ENCODE measurements around the gene TBC1D1.

Gene TBC1D1

DNA sequence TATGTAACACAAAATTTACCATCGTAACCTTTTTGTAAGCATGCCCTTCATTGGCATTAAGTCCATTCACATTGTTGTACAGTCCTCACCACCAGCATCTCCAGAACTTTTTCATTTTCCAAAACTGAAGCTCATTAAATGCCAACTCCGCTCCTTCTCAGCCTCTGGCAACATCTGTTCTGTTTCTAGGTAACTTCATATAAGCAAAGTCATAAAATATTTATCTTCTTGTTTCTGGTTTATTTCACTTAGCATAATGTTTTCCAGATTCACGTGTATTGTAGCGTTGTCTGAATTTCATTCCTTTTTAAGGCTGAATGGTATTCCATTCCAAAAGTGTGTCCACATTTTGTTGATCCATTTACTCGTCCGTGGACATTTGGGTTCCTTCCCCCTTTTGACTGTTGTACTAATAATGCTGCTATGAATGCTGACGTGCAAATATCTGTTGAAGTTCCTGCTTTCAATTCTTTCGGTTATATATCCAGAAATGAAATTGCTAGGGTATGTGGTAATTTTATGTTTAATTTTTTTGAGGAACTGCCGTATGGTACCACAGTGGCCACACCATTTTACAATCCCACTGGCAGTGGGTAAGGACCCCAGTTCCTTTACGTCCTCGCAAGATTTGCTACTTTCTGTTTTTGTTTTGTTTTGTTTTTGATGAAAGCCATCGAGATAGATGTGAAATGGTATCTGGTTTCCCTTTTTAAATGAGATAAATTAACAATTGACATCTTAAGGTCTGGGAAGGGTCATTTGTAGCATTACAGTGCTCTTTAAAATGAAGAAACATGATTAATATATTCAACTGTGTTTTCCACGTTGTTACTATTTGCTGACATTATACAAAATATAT lies 132.7 kb downstream of the TBC1D1 start:
- TF ChIP-seq FOXP2 (optimal IDR thresholded peaks at IDR 0.05; ENCODE audit: borderline replicate concordance, extremely low read depth, extremely low read length, insufficient read depth) (no peak), SIN3A (IDR thresholded peaks at IDR 0.05; ENCODE audit: borderline replicate concordance, insufficient read depth, low read length) (no peak), POLR2AphosphoS5 (IDR thresholded peaks at IDR 0.05; ENCODE audit: low read depth, low read length) (no peak), TAF1 (IDR thresholded peaks at IDR 0.05; ENCODE audit: borderline replicate concordance, insufficient read depth, low read length) (no peak)
- TF ChIP-seq, protein P1, sequence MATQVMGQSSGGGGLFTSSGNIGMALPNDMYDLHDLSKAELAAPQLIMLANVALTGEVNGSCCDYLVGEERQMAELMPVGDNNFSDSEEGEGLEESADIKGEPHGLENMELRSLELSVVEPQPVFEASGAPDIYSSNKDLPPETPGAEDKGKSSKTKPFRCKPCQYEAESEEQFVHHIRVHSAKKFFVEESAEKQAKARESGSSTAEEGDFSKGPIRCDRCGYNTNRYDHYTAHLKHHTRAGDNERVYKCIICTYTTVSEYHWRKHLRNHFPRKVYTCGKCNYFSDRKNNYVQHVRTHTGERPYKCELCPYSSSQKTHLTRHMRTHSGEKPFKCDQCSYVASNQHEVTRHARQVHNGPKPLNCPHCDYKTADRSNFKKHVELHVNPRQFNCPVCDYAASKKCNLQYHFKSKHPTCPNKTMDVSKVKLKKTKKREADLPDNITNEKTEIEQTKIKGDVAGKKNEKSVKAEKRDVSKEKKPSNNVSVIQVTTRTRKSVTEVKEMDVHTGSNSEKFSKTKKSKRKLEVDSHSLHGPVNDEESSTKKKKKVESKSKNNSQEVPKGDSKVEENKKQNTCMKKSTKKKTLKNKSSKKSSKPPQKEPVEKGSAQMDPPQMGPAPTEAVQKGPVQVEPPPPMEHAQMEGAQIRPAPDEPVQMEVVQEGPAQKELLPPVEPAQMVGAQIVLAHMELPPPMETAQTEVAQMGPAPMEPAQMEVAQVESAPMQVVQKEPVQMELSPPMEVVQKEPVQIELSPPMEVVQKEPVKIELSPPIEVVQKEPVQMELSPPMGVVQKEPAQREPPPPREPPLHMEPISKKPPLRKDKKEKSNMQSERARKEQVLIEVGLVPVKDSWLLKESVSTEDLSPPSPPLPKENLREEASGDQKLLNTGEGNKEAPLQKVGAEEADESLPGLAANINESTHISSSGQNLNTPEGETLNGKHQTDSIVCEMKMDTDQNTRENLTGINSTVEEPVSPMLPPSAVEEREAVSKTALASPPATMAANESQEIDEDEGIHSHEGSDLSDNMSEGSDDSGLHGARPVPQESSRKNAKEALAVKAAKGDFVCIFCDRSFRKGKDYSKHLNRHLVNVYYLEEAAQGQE (IDR thresholded peaks at IDR 0.05; ENCODE audit: insufficient read depth in 1 of 2, low read depth in 2 of 2, low read length in 2 of 2): no peak

DNA sequence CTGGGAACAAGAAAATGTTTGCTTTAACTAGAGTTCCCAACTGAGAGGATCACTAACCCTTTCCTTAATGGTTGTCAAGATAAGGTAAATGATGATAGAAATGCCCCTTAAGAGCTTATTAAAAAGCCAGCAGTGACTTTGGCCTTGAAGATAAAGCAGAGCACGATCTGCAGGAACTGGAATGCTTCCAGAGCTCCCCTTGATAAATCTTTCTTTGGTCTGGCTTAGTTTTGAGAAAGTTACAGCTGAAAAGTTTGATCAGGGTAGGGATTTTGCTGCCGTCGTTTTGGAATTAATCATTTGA lies 133.3 kb downstream of the TBC1D1 start:
- TF ChIP-seq, protein P1 (IDR thresholded peaks at IDR 0.05; ENCODE audit: insufficient read depth in 1 of 2, low read depth in 2 of 2, low read length in 2 of 2): no peak
- TF ChIP-seq POLR2AphosphoS5 (IDR thresholded peaks at IDR 0.05; ENCODE audit: low read depth, low read length): no peak
- no peak for TF ChIP-seq SIN3A (IDR thresholded peaks at IDR 0.05; ENCODE audit: borderline replicate concordance, insufficient read depth, low read length)
- no peak for TF ChIP-seq FOXP2 (optimal IDR thresholded peaks at IDR 0.05; ENCODE audit: borderline replicate concordance, extremely low read depth, extremely low read length, insufficient read depth)
- no peak for TF ChIP-seq TAF1 (IDR thresholded peaks at IDR 0.05; ENCODE audit: borderline replicate concordance, insufficient read depth, low read length)

DNA sequence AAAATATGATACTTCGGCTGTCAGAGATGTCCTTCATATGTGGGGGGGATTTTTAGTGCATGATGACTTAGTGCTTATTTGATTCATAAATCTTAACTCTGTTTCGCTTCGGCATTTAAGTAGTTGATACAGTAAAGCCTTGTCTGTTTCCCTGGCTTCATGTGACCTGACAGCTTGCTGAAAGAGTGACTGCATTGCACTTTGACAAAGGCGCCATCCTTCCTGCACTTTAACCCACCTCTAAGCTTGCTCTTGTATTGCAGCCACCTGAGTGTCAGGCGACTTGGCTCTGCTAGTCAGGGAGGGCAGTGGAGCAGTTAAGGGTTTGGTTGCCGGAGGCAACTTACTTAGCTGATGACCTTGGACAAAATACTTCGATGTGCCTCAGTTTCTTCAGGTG lies 134.8 kb downstream of the TBC1D1 start:
- TF ChIP-seq TAF1 (IDR thresholded peaks at IDR 0.05; ENCODE audit: borderline replicate concordance, insufficient read depth, low read length) (no peak), FOXP2 (optimal IDR thresholded peaks at IDR 0.05; ENCODE audit: borderline replicate concordance, extremely low read depth, extremely low read length, insufficient read depth) (no peak)
- TF ChIP-seq, protein P1 (IDR thresholded peaks at IDR 0.05; ENCODE audit: insufficient read depth in 1 of 2, low read depth in 2 of 2, low read length in 2 of 2): no peak

DNA sequence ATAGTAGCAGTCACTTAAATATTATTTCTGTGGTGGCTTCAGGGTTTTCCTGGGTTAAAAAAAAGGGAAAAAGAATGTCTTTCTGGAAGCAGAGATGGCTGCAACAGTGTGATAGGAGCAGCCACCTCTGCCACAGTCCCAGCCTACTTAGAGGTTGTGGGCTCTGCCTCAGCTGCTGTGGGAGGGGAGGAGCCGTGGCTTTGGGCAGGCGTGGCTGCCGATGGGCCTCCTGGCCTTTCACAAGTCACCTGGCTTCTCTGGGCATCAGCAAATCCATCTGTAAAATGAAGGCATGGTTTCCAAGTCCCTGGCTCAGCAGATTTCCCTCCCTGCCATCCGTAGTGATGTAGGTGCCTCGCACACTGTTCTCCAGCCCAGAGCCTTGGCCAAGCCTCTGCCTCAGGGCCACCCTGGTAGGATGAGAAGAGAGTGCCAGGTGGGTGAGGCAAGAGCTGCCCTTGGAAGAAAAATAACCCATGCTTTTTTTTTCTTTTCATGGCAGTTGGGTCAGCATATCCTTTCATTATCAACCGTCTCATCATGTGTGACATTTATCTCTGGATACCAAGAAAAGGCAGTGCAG lies 135.4 kb downstream of the TBC1D1 start:
- no peak for TF ChIP-seq POLR2AphosphoS5 (IDR thresholded peaks at IDR 0.05; ENCODE audit: low read depth, low read length)

DNA sequence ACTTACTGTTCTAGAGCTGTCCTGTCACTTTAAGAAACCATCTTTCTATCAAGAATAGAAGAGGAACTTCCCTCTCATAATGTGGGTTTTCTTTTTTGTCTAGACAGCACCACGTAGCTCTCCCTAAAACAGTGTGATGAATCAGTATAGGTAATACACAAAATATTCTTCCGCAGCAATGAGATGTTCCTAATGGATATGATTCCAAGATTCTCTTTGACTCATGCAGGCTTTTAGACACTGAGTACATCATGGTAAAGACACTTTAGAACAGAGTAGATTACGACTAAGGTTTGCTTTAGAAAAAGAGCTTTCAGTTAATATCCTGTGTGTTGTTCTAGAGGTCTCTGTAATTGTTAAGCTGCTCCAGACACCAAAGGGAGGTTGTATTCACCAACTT lies 139.1 kb downstream of the TBC1D1 start:
- no peak for TF ChIP-seq SIN3A (IDR thresholded peaks at IDR 0.05; ENCODE audit: borderline replicate concordance, insufficient read depth, low read length)
- no peak for TF ChIP-seq TAF1 (IDR thresholded peaks at IDR 0.05; ENCODE audit: borderline replicate concordance, insufficient read depth, low read length)
- TF ChIP-seq POLR2AphosphoS5 (IDR thresholded peaks at IDR 0.05; ENCODE audit: low read depth, low read length): no peak
- no peak for TF ChIP-seq FOXP2 (optimal IDR thresholded peaks at IDR 0.05; ENCODE audit: borderline replicate concordance, extremely low read depth, extremely low read length, insufficient read depth)
- TF ChIP-seq, protein P1 (IDR thresholded peaks at IDR 0.05; ENCODE audit: insufficient read depth in 1 of 2, low read depth in 2 of 2, low read length in 2 of 2): no peak
